ENCODE data around the gene PRPSAP1.
"Not testable (repeated sequence)": the region's sequence is repeated elsewhere in the genome, so short reads cannot be mapped to it uniquely, and the experiment has no call there.

Gene PRPSAP1

DNA sequence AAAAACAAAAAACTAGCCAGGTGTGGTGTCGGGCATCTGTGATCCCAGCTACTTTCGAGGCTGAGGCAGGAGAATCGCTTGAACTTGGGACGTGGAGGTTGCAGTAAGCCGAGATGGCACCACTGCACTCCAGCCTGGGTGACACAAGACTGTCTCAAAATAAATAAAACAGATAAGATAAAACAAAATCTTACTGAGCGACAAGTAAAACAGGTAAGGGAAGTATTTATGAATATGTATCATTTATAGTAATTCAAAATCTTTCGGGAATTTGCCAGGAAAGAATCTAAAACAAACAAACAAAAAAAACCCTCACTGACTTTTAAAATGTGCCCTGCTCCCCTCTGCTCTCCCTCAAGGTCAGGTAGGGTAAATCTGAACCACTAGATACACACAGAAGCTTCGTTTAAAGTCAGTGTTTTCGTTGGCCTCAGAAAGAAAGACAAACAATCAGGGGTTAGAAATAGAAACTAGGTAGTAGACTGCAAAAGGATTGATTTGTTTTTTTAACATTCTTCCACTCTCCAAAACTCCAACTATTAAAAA, 2.1 kb downstream of the PRPSAP1 start:
- Histone ChIP-seq H3K4me1 (ENCODE audit: low read length) (no peaks in the 10 kb centered on the region), H3K27me3 (replicated peaks; ENCODE audit: insufficient read depth, low read length) (no peaks in the 10 kb centered on the region), H3K4me3 (ENCODE audit: low read length) (no peak overlapping the region), H3F3A (ENCODE audit: insufficient read depth, low read length) (0 out of 2 replicates have a peak, but pooled peaks cover 7% of the 10 kb centered on the region), H3K4me2 (ENCODE audit: low read depth, low read length) (no peak overlapping the region), H3K27ac (ENCODE audit: low read length) (no peak overlapping the region), H2AFZ (ENCODE audit: low read length) (no peak overlapping the region), H3K79me2 (ENCODE audit: low read length) (peaks cover 37% of the 10 kb centered on the region), H3K9me3 (replicated peaks; ENCODE audit: insufficient read depth, low read length) (no peaks in the 10 kb centered on the region), H3K9me2 (replicated peaks; ENCODE audit: insufficient read depth, low read length) (no peaks in the 10 kb centered on the region), H4K20me1 (ENCODE audit: insufficient read depth, low read length) (no peaks in the 10 kb centered on the region), H3K36me3 (replicated peaks; ENCODE audit: insufficient read depth, low read length) (no peaks in the 10 kb centered on the region), H3K9ac (ENCODE audit: low read length) (no peak overlapping the region)
- no peak for DNase-seq
- TF ChIP-seq EZH2phosphoT487 (IDR thresholded peaks at IDR 0.05; ENCODE audit: low read length) = no peak
- TF ChIP-seq, protein P1, sequence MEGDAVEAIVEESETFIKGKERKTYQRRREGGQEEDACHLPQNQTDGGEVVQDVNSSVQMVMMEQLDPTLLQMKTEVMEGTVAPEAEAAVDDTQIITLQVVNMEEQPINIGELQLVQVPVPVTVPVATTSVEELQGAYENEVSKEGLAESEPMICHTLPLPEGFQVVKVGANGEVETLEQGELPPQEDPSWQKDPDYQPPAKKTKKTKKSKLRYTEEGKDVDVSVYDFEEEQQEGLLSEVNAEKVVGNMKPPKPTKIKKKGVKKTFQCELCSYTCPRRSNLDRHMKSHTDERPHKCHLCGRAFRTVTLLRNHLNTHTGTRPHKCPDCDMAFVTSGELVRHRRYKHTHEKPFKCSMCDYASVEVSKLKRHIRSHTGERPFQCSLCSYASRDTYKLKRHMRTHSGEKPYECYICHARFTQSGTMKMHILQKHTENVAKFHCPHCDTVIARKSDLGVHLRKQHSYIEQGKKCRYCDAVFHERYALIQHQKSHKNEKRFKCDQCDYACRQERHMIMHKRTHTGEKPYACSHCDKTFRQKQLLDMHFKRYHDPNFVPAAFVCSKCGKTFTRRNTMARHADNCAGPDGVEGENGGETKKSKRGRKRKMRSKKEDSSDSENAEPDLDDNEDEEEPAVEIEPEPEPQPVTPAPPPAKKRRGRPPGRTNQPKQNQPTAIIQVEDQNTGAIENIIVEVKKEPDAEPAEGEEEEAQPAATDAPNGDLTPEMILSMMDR (IDR thresholded peaks at IDR 0.05; ENCODE audit: low read length) = no peak

DNA sequence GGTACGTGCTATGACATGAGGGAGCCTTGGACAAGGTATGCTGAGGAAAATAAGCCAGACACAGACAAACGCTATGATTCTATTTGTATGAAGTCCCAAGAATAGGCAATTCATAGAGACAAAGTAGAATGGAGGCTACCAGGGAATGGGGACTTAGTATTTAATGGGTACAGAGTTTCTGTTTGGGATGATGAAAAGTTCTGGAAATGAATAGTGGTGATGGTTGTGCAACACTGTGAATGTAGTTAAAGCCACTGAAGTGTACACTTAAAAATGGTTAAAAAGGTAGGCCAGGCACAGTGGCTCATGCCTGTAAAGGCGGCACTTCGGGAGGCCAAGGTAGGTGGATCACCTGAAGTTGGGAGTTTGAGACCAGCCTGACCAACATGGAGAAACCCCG, 3.3 kb downstream of the PRPSAP1 start:
- Histone ChIP-seq H3K27me3 (replicated peaks; ENCODE audit: insufficient read depth, low read length) (no peaks in the 10 kb centered on the region), H3K9ac (ENCODE audit: low read length) (no peak overlapping the region), H4K20me1 (ENCODE audit: insufficient read depth, low read length) (no peaks in the 10 kb centered on the region), H3K79me2 (ENCODE audit: low read length) (peaks cover 37% of the 10 kb centered on the region), H3K9me2 (replicated peaks; ENCODE audit: insufficient read depth, low read length) (no peaks in the 10 kb centered on the region), H3K4me2 (ENCODE audit: low read depth, low read length) (no peak overlapping the region), H3K9me3 (replicated peaks; ENCODE audit: insufficient read depth, low read length) (no peaks in the 10 kb centered on the region), H3K36me3 (replicated peaks; ENCODE audit: insufficient read depth, low read length) (no peaks in the 10 kb centered on the region), H3K27ac (ENCODE audit: low read length) (no peak overlapping the region), H2AFZ (ENCODE audit: low read length) (no peak overlapping the region), H3F3A (ENCODE audit: insufficient read depth, low read length) (0 out of 2 replicates have a peak, but pooled peaks cover 7% of the 10 kb centered on the region), H3K4me3 (ENCODE audit: low read length) (no peak overlapping the region), H3K4me1 (ENCODE audit: low read length) (no peaks in the 10 kb centered on the region)
- DNase-seq = no peak
- TF ChIP-seq, protein P1 (IDR thresholded peaks at IDR 0.05; ENCODE audit: low read length) = no peak
- TF ChIP-seq EZH2phosphoT487 (IDR thresholded peaks at IDR 0.05; ENCODE audit: low read length) = no peak
- no peak for TF ChIP-seq EZH2 (optimal IDR thresholded peaks at IDR 0.05; ENCODE audit: low read depth, low read length)

DNA sequence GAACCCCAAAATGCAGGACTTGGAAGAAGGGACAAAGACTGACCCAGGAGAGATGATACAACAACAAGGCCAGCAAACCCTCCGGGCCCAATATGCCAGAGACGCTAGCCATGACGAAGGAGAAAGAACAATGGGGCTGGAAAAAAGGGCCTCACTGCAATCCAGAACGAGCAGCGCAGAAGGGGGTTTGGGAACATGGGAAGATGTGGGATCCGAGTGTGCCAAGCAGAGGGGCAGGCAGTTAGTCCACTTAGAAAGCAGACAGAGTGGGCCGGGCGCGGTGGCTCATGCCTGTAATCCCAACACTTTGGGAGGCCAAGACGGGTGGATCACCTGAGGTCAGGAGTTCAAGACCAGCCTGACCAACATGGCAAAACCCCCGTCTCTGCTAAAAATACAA, 6.8 kb downstream of the PRPSAP1 start:
- not testable (repeated sequence) for H3K4me3 ChIP-seq (ENCODE audit: low read length); H3K27ac ChIP-seq (ENCODE audit: low read length); H2AFZ ChIP-seq (ENCODE audit: low read length); H3K27me3 ChIP-seq (replicated peaks; ENCODE audit: insufficient read depth, low read length); H3K9me2 ChIP-seq (replicated peaks; ENCODE audit: insufficient read depth, low read length); H3K9ac ChIP-seq (ENCODE audit: low read length); H3F3A ChIP-seq (ENCODE audit: insufficient read depth, low read length); H3K36me3 ChIP-seq (replicated peaks; ENCODE audit: insufficient read depth, low read length); H3K4me1 ChIP-seq (ENCODE audit: low read length); H3K4me2 ChIP-seq (ENCODE audit: low read depth, low read length); H3K9me3 ChIP-seq (replicated peaks; ENCODE audit: insufficient read depth, low read length); H4K20me1 ChIP-seq (ENCODE audit: insufficient read depth, low read length); DNase-seq
- H3K79me2 ChIP-seq (ENCODE audit: low read length) = peaks cover 24% of the 10 kb centered on the region

DNA sequence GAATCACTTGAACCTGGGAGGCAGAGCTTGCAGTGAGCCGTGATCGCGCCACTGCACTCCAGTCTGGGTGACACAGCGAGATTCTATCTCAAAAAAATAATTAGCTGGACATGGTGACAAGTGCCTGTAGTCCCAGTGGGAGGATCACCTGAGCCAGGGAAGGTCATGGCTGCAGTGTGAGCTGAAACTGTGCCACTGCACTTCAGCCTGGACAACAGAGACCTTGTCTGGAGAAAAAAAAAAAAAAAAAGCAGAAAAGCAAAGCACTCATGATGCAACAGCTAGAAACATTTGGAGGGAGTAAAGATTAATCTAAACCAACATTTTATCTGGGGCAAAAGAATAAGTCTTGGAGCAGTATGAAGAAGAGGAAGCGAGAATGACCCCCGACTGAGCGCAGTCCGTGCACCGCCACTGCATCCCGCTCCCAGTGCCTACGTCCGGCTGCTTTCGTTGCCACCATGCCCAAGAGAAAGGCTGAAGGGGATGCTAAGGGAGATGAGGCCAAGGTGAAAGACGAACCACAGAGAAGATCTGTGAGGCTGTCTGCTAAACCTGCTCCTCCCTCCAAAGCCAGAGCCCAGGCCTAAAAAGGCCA, 8.2 kb downstream of the PRPSAP1 start:
- Histone ChIP-seq H3K4me2 (ENCODE audit: low read depth, low read length) (no peak overlapping the region), H3K79me2 (ENCODE audit: low read length) (peaks cover 10% of the 10 kb centered on the region), H3K27ac (ENCODE audit: low read length) (no peak overlapping the region), H3K27me3 (replicated peaks; ENCODE audit: insufficient read depth, low read length) (no peaks in the 10 kb centered on the region), H3K4me1 (ENCODE audit: low read length) (no peaks in the 10 kb centered on the region), H3F3A (ENCODE audit: insufficient read depth, low read length) (no peaks in the 10 kb centered on the region), H3K4me3 (ENCODE audit: low read length) (no peak overlapping the region), H2AFZ (ENCODE audit: low read length) (no peak overlapping the region), H3K9me3 (replicated peaks; ENCODE audit: insufficient read depth, low read length) (no peaks in the 10 kb centered on the region), H3K36me3 (replicated peaks; ENCODE audit: insufficient read depth, low read length) (no peaks in the 10 kb centered on the region), H3K9me2 (replicated peaks; ENCODE audit: insufficient read depth, low read length) (no peaks in the 10 kb centered on the region), H4K20me1 (ENCODE audit: insufficient read depth, low read length) (no peaks in the 10 kb centered on the region), H3K9ac (ENCODE audit: low read length) (no peak overlapping the region)
- DNase-seq = no peak
- TF ChIP-seq, protein P1 (IDR thresholded peaks at IDR 0.05; ENCODE audit: low read length) = no peak
- TF ChIP-seq EZH2 (optimal IDR thresholded peaks at IDR 0.05; ENCODE audit: low read depth, low read length) = no peak
- TF ChIP-seq EZH2phosphoT487 (IDR thresholded peaks at IDR 0.05; ENCODE audit: low read length) = no peak

Data from MM.1S (cell line).